ENCODE measurements around the gene STXBP3.

- TF ChIP-seq, protein P1, sequence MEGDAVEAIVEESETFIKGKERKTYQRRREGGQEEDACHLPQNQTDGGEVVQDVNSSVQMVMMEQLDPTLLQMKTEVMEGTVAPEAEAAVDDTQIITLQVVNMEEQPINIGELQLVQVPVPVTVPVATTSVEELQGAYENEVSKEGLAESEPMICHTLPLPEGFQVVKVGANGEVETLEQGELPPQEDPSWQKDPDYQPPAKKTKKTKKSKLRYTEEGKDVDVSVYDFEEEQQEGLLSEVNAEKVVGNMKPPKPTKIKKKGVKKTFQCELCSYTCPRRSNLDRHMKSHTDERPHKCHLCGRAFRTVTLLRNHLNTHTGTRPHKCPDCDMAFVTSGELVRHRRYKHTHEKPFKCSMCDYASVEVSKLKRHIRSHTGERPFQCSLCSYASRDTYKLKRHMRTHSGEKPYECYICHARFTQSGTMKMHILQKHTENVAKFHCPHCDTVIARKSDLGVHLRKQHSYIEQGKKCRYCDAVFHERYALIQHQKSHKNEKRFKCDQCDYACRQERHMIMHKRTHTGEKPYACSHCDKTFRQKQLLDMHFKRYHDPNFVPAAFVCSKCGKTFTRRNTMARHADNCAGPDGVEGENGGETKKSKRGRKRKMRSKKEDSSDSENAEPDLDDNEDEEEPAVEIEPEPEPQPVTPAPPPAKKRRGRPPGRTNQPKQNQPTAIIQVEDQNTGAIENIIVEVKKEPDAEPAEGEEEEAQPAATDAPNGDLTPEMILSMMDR (conservative IDR thresholded peaks at IDR 0.05), result no peak
- TF ChIP-seq ZFX (IDR thresholded peaks at IDR 0.05), result no peak
These were observed 77.6 kb downstream of the STXBP3 start for GRCh38 chr1:108824051-108824450.
